Bronchial smooth muscle cell (primary cell): ENCODE measurements around the gene TAC3. TPM values are rescaled to one million over a fixed set of nuclear protein-coding genes. Genes with fewer than 3 reads are reported as not detected.

ENCODE experiments used
- total RNA-seq: library from RNA; depleted of rRNA; stranded (reverse); fragments of >200 nt; gene quantifications from 2 replicates; pipeline ENCODE4 v1.2.1, GENCODE V29; 2014

The TAC3 gene
- total RNA-seq: not detected in 2 replicates

GRCh38 chr12:57016348-57016747, at the start of gene TAC3:
TAC3 (minus strand) TSS chr12:57016529; CDS start chr12:57015797, 732 bp downstream.

DNA sequence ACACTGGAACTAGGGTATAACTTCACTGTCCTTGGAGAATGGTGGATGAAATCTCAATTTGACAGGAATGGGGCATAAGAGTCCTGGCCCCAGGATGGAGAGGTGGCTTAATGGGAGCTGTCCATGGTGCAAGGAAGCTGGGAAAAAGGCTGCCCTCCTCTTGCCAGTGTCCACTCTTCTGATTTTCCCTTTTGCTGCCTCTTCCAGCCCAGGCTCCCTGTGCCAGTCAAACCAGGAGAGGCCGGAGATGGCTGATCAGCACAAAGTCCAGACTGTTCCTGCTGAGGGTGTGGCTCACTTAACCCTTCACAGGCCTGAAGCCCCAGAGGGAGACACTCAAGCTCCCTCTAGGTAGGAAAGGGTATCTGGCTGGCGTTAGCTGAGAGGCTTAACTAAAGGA, 33.6 kb upstream of the TAC3 start, which contains the start of gene MYO1A:
Gene MYO1A, minus strand, starts transcription at position 240 of the 400 bp plus-strand sequence. CDS start 1,806 bp downstream, outside the sequence.

GRCh38 chr12:57005980-57006808, 10.1 kb downstream of the TAC3 start, which contains the start of gene ZBTB39:
ZBTB39 (minus strand) TSS chr12:57006546; CDS start chr12:57004917, 1,629 bp downstream.

Other genes starting within 250 kb of the TAC3 start
- not detected in 2 replicates for gene SDR9C7, start 82.1 kb downstream of the TAC3 start, total RNA-seq
- gene RDH16, start 58.9 kb downstream of the TAC3 start, total RNA-seq: 0.16 and 0.17 TPM in 2 replicates
- gene ZBTB39, start 10.0 kb downstream of the TAC3 start, total RNA-seq: 2.7 and 3.7 TPM in 2 replicates
- gene MYO1A, start 33.6 kb upstream of the TAC3 start, total RNA-seq: under 0.01 and 0.32 TPM in 2 replicates
- 3.8 and 4.9 TPM in 2 replicates for gene NEMP1, start 62.3 kb upstream of the TAC3 start, total RNA-seq
- 53.4 and 90.2 TPM in 2 replicates for gene NAB2, start 72.6 kb upstream of the TAC3 start, total RNA-seq
- 93.7 and 95.0 TPM in 2 replicates for gene STAT6, start 94.8 kb upstream of the TAC3 start, total RNA-seq
- gene LRP1, start 112.0 kb upstream of the TAC3 start, total RNA-seq: 384 and 619 TPM in 2 replicates
- 0.17 TPM in 1 of 2 replicates, not detected in the other for gene LRP1-AS, start 131.1 kb upstream of the TAC3 start, total RNA-seq
- gene NXPH4, start 200.3 kb upstream of the TAC3 start, total RNA-seq: 0.77 and 0.79 TPM in 2 replicates
- 149 and 196 TPM in 2 replicates for gene SHMT2, start 213.2 kb upstream of the TAC3 start, total RNA-seq
- gene STAC3, start 234.7 kb upstream of the TAC3 start, total RNA-seq: 0.63 and 0.69 TPM in 2 replicates